ENCODE results near the gene MTG2. TPM values are rescaled to one million over a fixed set of nuclear protein-coding genes. Genes with fewer than 3 reads are reported as not detected.

Gene MTG2
- total RNA-seq, 1 donor from 2014 or later: 19.5 TPM

DNA sequence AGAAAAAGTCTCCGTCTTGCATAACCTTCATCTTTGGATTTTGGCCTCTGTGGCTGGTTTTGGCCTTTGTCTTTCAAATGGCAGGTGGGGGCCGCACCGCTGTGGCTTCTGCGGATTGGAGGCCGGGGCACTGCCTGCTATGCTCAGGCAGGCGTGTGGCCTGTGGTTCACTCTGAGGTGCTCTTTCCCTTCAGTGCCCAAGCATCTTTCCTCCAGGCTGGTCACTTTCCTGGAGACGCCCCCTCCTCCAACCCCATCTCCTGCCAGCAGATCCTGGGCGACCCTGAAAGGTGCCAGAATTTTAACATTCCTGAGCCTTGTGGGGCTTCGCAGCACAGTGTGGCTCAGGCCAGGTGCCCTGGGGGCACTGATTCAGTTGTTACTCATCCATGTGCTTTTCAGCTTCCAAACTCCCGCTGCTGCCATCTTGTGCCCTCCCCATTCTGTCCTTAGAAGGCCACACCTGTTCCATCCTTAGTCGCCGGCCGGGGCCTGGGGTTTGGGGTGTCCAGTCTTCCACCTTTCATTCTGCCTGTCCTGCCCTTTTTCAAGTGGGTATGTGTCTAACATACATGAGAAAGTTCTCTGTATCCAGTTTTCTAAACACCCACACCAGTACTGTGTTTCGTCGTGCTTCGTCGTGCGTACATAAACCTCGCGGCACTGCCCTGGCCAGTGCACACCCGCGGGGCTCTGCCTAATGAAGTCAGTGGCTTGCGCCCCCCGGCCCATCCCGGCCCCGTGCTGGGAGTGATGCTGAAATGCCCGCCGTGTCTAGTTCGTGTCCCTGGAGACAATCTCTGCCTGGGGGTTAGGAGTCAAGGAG, 27.2 kb upstream of the MTG2 start:
- no peak for DNase-seq (ENCODE audit: low read depth)
- TF ChIP-seq CTCF (IDR thresholded peaks at IDR 0.05; ENCODE audit: insufficient read depth, low read length, poor library complexity, severe bottlenecking): no peak
- Histone ChIP-seq H3K27me3 (ENCODE audit: control insufficient read depth, insufficient read depth, low read length) (no peaks in the 10 kb centered on the region), H3K36me3 (ENCODE audit: control insufficient read depth, insufficient read depth, low read length) (peaks cover 1% of the 10 kb centered on the region), H3K4me3 (ENCODE audit: low read depth, low read length) (no peak overlapping the region)

GRCh38 chr20:62156254-62156556, 26.6 kb upstream of the MTG2 start:
- H3K4me3 ChIP-seq (ENCODE audit: low read depth, low read length): no peak overlapping the region
- H3K27me3 ChIP-seq (ENCODE audit: control insufficient read depth, insufficient read depth, low read length): no peaks in the 10 kb centered on the region
- peaks cover 1% of the 10 kb centered on the region for H3K36me3 ChIP-seq (ENCODE audit: control insufficient read depth, insufficient read depth, low read length)
- no peak for TF ChIP-seq CTCF (IDR thresholded peaks at IDR 0.05; ENCODE audit: insufficient read depth, low read length, poor library complexity, severe bottlenecking)
- no peak for DNase-seq (ENCODE audit: low read depth)

GRCh38 chr20:62156592-62157386, 26.0 kb upstream of the MTG2 start:
- H3K36me3 ChIP-seq (ENCODE audit: control insufficient read depth, insufficient read depth, low read length): peaks cover 1% of the 10 kb centered on the region
- H3K4me3 ChIP-seq (ENCODE audit: low read depth, low read length): no peak overlapping the region
- no peak for DNase-seq (ENCODE audit: low read depth)
- peak; percentile 86 for TF ChIP-seq CTCF (IDR thresholded peaks at IDR 0.05; ENCODE audit: insufficient read depth, low read length, poor library complexity, severe bottlenecking)
- no peaks in the 10 kb centered on the region for H3K27me3 ChIP-seq (ENCODE audit: control insufficient read depth, insufficient read depth, low read length)

GRCh38 chr20:62157387-62158087, 25.3 kb upstream of the MTG2 start:
- Histone ChIP-seq H3K4me3 (ENCODE audit: low read depth, low read length) (no peak overlapping the region), H3K36me3 (ENCODE audit: control insufficient read depth, insufficient read depth, low read length) (peaks cover 1% of the 10 kb centered on the region), H3K27me3 (ENCODE audit: control insufficient read depth, insufficient read depth, low read length) (no peaks in the 10 kb centered on the region)
- no peak for DNase-seq (ENCODE audit: low read depth)
- TF ChIP-seq CTCF (IDR thresholded peaks at IDR 0.05; ENCODE audit: insufficient read depth, low read length, poor library complexity, severe bottlenecking): no peak

DNA sequence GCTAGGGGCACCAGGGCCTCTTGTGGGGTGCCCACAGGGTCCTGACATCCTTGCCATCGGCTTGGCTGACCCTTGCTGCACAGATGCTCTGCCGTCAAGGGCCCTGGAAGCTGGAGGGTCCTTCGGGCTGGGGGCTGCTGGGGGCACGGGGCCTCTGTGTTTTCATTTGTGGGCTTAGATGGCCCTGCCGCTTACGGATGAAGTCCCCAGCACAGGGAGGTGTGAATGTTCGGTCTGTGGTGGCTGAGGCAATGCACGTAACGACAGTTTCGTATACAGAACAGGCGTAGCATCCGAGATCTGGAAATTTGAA, 24.8 kb upstream of the MTG2 start:
- Histone ChIP-seq H3K36me3 (ENCODE audit: control insufficient read depth, insufficient read depth, low read length) (peaks cover 1% of the 10 kb centered on the region), H3K4me3 (ENCODE audit: low read depth, low read length) (no peak overlapping the region), H3K27me3 (ENCODE audit: control insufficient read depth, insufficient read depth, low read length) (no peaks in the 10 kb centered on the region)
- TF ChIP-seq CTCF (IDR thresholded peaks at IDR 0.05; ENCODE audit: insufficient read depth, low read length, poor library complexity, severe bottlenecking): no peak
- no peak for DNase-seq (ENCODE audit: low read depth)
